A549 (cell line): ENCODE results near the gene EXOC2. TPM values are rescaled to one million over a fixed set of nuclear protein-coding genes. Genes with fewer than 3 reads are reported as not detected.

Experiments used
- ATAC-seq, 2 experiments: fragments of 200-7000 bp in 1 of 2; fragments of >200 bp in 1 of 2; cut with Nextera tagmentation in 1 of 2; cut with Tn5 transposase in 1 of 2; 3 replicates each; pipeline versions ENCODE4 v1.8.0 to v1.9.1; 2018 to 2020; ENCODE audit warnings: mild to moderate bottlenecking in 1 of 2, moderate library complexity in 1 of 2
- CTCF ChIA-PET: fragments of 300-600 bp; sonication (Branson Sonifier 250); formaldehyde crosslinking; extraction: SDS; loops from one replicate; lab custom pipeline; 2021; ENCODE audit warnings: antibody characterized with exemption, inconsistent platforms; lab: Yijun Ruan, JAX
- POLR2A ChIA-PET: fragments of 350-600 bp; formaldehyde crosslinking; extraction: SDS; loops from one replicate; lab custom pipeline; 2021; ENCODE audit warnings: antibody characterized with exemption, inconsistent platforms; lab: Yijun Ruan, JAX
- DNase-seq, 2 experiments: peaks; one replicate each; pipeline versions ENCODE4 v3.0.0 to v3.0.0-alpha.2; 2011 to 2016; ENCODE audit warnings: low read depth in 1 of 2, low spot score in 1 of 2
- FAIRE-seq: peaks from 2 replicates; lab custom pipeline; 2011; peaks lifted over from hg19 to GRCh38; lab: Jason Lieb, UNC
- H3K27ac ChIP-seq, 2 experiments: fragments of >200 bp; sonication (Bioruptor Twin); formaldehyde crosslinking; 3 replicates each; pipeline ENCODE4 v1.5.1; 2016 to 2017
- H3K4me1 ChIP-seq: fragments of >200 bp; sonication (Bioruptor Twin); formaldehyde crosslinking; 3 replicates; pipeline ENCODE4 v1.6.1; 2016
- H3K4me2 ChIP-seq: fragments of >200 bp; sonication (Bioruptor Twin); formaldehyde crosslinking; 3 replicates; pipeline ENCODE4 v1.6.1; 2016
- H3K4me3 ChIP-seq: fragments of >200 bp; sonication (Bioruptor Twin); formaldehyde crosslinking; 3 replicates; pipeline ENCODE4 v1.5.1; 2016
- H3K9me3 ChIP-seq: fragments of >200 bp; sonication (Bioruptor Twin); formaldehyde crosslinking; 3 replicates; pipeline ENCODE4 v1.6.1; 2016
- CHD2 ChIP-seq: fragments of 150-350 bp; IDR thresholded peaks from 2 replicates; pipeline ENCODE4 v1.6.1; 2014; ENCODE audit warnings: low read length; ENCODE audit not compliant: partially characterized antibody
- EHMT2 ChIP-seq: fragments of 200-600 bp; sonication (generic); IDR thresholded peaks from 2 replicates; pipeline ENCODE4 v1.6.1; 2016; ENCODE audit warnings: antibody characterized with exemption, low read depth, mild to moderate bottlenecking, moderate library complexity
- HEYL ChIP-seq: fragments of 250-450 bp; sonication (Bioruptor Pico); IDR thresholded peaks from 2 replicates; pipeline ENCODE4 v1.8.0; 2021; ENCODE audit warnings: mild to moderate bottlenecking, moderate library complexity
- HOXA7 ChIP-seq: fragments of 250-450 bp; sonication (Bioruptor Pico); IDR thresholded peaks from 2 replicates; pipeline ENCODE4 v1.5.0; 2020; ENCODE audit warnings: mild to moderate bottlenecking, moderate library complexity
- HOXB5 ChIP-seq: fragments of 250-450 bp; sonication (Bioruptor Pico); IDR thresholded peaks from 2 replicates; pipeline ENCODE4 v1.5.0; 2020; ENCODE audit warnings: mild to moderate bottlenecking, moderate library complexity
- KDM1A ChIP-seq: fragments of 200-600 bp; sonication (generic); IDR thresholded peaks from 2 replicates; pipeline ENCODE4 v1.6.1; 2016; ENCODE audit warnings: low read depth, mild to moderate bottlenecking
- MAFK ChIP-seq: fragments of 450-650 bp; IDR thresholded peaks from 2 replicates; pipeline ENCODE4 v1.6.1; 2014; ENCODE audit not compliant: partially characterized antibody
- MYC ChIP-seq: IDR thresholded peaks from 2 replicates; pipeline ENCODE4 v1.6.1; 2012; ENCODE audit warnings: mild to moderate bottlenecking, inconsistent platforms, low read length, improper control_type of control experiment, borderline replicate concordance
- NFE2L2 ChIP-seq: fragments of 150-350 bp; conservative IDR thresholded peaks from 2 replicates; pipeline ENCODE4 v1.6.1; 2014; ENCODE audit warnings: low read length
- RNF2 ChIP-seq: fragments of 200-600 bp; sonication (generic); IDR thresholded peaks from 2 replicates; pipeline ENCODE4 v1.6.1; 2016; ENCODE audit warnings: low read depth, mild to moderate bottlenecking, antibody characterized with exemption, moderate library complexity, borderline replicate concordance
- ZC3H11A ChIP-seq: fragments of 450-650 bp; IDR thresholded peaks from 2 replicates; pipeline ENCODE4 v1.6.1; 2014; ENCODE audit warnings: antibody characterized with exemption, mild to moderate bottlenecking
- WGBS: methylation state at CpG from one replicate; pipeline ENCODE4 v1.1.6; 2017; ENCODE audit errors: missing lambda C conversion rate; 5-methylcytosine and 5-hydroxymethylcytosine counted together
- polyA plus RNA-seq, 4 experiments: library from polyadenylated mRNA; depleted of rRNA in 3 of 4; stranded (reverse); fragments of >200 nt; fragmentation: RNase III in 1 of 4; extraction: RNeasy Plus Mini Kit Qiagen cat#74134 plus additional on column Dnase treatment in 1 of 4; gene quantifications; 2 replicates in 3 of 4; 3 replicates in 1 of 4; pipeline ENCODE4 v1.2.3, GENCODE V29; 2011 to 2017
- TF ChIP-seq, protein P1 (sequence below): fragments of 450-650 bp; IDR thresholded peaks from 2 replicates; pipeline ENCODE4 v1.6.1; 2014; ENCODE audit warnings: antibody characterized with exemption
- TF ChIP-seq, protein P2 (sequence below): IDR thresholded peaks from 2 replicates; pipeline ENCODE4 v1.6.1; 2012
- TF ChIP-seq, protein P3 (sequence below): fragments of 250-450 bp; sonication (Bioruptor Pico); IDR thresholded peaks from 2 replicates; pipeline ENCODE4 v1.5.0; 2020; ENCODE audit warnings: low read depth, mild to moderate bottlenecking, moderate library complexity
- TF ChIP-seq, protein P4 (sequence below): fragments of 250-450 bp; sonication (Bioruptor Pico); IDR thresholded peaks from 2 replicates; pipeline ENCODE4 v1.5.0; 2021; ENCODE audit warnings: mild to moderate bottlenecking, moderate library complexity, borderline replicate concordance

The EXOC2 gene
- polyA plus RNA-seq, 2 of the 4 experiments (the other 2 are of a cell fraction), result 13.3 to 22.9 TPM

DNA sequence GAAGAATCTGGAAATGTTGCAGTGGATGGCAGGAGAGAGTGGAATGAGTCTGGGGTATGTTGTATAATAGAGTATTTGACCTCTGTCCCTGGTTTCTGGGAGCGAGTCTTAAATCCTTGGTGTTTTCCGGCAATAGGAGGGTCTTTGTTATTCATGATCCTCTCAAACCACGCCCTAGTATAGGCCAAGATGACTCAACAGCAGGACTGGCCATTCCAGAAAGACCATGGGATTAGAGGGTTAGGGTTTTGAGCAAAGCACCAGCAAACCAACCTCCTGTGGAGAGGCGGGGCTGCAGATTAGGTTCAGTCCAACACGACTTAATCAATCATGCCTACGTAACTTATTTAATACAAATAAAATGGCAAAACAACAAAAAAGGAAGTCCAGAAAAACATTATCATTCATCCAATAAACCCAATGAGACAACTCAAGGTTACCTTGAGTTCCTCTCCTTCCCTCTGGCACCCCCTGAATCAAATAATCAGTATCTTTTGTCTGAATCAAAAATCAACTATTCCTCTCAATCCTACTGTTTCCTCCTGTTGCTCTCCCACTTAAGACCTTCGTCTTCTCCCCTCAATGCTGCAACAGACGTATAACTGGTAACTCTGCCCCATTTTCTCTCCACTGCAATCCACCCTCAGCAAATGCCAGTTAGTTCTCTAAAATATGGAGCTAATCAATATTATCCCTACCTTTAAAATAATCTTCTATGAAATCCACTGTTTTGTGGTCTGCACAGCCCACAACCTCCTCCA, 51.5 kb downstream of the EXOC2 start:
- Histone ChIP-seq H3K4me3 (no peak overlapping the region), H3K27ac (no peak overlapping the region), H3K4me2 (no peak overlapping the region), H3K4me1 (no peaks in the 10 kb centered on the region), H3K9me3 (no peaks in the 10 kb centered on the region)
- FAIRE-seq (no peak), DNase-seq (no peak), ATAC-seq (no peak)
- ChIA-PET POLR2A (no interaction called here), CTCF (interaction anchor here (0.6 kb wide), 1 partner anchor 534 kb away, joined by 3 read pairs; no protein-coding TSS in a partner anchor)
- WGBS, result 90% methylated on average over 7 of the region's 8 CpGs
- TF ChIP-seq EHMT2, result no peak
- TF ChIP-seq KDM1A, result no peak
- TF ChIP-seq, protein P1, sequence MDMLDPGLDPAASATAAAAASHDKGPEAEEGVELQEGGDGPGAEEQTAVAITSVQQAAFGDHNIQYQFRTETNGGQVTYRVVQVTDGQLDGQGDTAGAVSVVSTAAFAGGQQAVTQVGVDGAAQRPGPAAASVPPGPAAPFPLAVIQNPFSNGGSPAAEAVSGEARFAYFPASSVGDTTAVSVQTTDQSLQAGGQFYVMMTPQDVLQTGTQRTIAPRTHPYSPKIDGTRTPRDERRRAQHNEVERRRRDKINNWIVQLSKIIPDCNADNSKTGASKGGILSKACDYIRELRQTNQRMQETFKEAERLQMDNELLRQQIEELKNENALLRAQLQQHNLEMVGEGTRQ, result no peak
- TF ChIP-seq NFE2L2, result no peak
- TF ChIP-seq, protein P2, sequence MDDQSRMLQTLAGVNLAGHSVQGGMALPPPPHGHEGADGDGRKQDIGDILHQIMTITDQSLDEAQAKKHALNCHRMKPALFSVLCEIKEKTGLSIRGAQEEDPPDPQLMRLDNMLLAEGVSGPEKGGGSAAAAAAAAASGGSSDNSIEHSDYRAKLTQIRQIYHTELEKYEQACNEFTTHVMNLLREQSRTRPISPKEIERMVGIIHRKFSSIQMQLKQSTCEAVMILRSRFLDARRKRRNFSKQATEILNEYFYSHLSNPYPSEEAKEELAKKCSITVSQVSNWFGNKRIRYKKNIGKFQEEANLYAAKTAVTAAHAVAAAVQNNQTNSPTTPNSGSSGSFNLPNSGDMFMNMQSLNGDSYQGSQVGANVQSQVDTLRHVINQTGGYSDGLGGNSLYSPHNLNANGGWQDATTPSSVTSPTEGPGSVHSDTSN, result no peak
- TF ChIP-seq CHD2, result no peak

DNA sequence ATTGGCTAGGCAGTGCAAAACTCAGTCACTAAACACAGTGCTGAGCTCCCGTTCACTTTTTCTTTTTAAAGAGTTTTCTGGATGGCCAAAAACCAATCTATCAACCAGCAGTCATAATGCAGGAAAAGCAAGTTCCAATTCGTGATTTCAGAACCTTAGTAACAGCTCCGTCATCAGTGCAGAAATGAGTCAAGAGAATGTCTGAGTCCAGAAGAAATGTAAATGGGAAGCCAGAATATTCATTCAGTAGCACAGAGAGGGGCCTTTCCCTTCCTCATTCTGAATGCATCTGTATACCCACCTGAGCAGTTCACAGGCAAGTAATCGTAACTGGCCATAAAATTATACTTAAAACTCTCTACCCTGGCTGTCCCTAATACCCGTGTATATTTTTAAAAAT, 56.5 kb downstream of the EXOC2 start:
- ATAC-seq (no peak), FAIRE-seq (no peak), DNase-seq (no peak)
- H3K27ac ChIP-seq, result no peak overlapping the region
- no peak overlapping the region for H3K4me3 ChIP-seq
- 70% methylated on average over 5 of the region's 5 CpGs for WGBS
- POLR2A ChIA-PET, result no interaction called here
- TF ChIP-seq HEYL (CRISPR knock-in tag), result no peak
- TF ChIP-seq, protein P3, sequence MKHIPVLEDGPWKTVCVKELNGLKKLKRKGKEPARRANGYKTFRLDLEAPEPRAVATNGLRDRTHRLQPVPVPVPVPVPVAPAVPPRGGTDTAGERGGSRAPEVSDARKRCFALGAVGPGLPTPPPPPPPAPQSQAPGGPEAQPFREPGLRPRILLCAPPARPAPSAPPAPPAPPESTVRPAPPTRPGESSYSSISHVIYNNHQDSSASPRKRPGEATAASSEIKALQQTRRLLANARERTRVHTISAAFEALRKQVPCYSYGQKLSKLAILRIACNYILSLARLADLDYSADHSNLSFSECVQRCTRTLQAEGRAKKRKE (CRISPR knock-in tag), result no peak
- no peak for TF ChIP-seq HOXB5 (CRISPR knock-in tag)
- TF ChIP-seq ZC3H11A, result no peak
- TF ChIP-seq RNF2, result no peak
- no peak for TF ChIP-seq MYC
- TF ChIP-seq, all 56 proteins: peak for 0
- CTCF ChIA-PET, result interaction anchor here (1.3 to 2.1 kb wide), 2 partner anchors 20 to 36 kb away, joined by 4 to 5 read pairs; no protein-coding TSS in a partner anchor
- H3K9me3 ChIP-seq, result no peaks in the 10 kb centered on the region
- no peaks in the 10 kb centered on the region for H3K4me1 ChIP-seq
- no peak overlapping the region for H3K4me2 ChIP-seq

DNA sequence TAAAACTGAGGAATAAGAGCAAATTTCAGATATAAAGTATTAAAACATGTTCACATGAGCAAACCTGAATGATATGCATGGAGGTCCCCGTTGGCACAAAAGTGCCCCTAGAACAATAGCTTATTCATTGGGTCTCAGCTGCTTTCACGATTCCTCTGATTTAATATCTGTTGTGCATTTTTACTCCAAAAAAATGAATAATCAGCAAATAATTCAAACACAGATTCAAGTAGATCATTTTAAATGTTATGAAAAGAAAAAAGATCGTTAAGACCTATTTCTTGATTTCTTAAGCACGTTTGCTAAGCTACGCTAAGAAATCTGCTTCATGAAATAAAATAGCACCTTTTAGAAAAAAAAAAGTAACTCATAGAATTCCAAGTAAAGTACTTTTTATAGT, 57.7 kb downstream of the EXOC2 start:
- no peak for FAIRE-seq
- Histone ChIP-seq H3K4me1 (no peaks in the 10 kb centered on the region), H3K4me3 (no peak overlapping the region)
- CTCF ChIA-PET, result no interaction called here
- 89% methylated on average over 5 of the region's 5 CpGs for WGBS
- TF ChIP-seq HOXA7 (CRISPR knock-in tag), result no peak
- TF ChIP-seq EHMT2, result no peak
- TF ChIP-seq, protein P4, sequence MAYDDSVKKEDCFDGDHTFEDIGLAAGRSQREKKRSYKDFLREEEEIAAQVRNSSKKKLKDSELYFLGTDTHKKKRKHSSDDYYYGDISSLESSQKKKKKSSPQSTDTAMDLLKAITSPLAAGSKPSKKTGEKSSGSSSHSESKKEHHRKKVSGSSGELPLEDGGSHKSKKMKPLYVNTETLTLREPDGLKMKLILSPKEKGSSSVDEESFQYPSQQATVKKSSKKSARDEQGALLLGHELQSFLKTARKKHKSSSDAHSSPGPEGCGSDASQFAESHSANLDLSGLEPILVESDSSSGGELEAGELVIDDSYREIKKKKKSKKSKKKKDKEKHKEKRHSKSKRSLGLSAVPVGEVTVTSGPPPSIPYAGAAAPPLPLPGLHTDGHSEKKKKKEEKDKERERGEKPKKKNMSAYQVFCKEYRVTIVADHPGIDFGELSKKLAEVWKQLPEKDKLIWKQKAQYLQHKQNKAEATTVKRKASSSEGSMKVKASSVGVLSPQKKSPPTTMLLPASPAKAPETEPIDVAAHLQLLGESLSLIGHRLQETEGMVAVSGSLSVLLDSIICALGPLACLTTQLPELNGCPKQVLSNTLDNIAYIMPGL (CRISPR knock-in tag), result no peak
- peak; percentile 79 for TF ChIP-seq MAFK
- TF ChIP-seq, all 56 proteins: peak for 1
- ATAC-seq (no peak), DNase-seq (no peak)
- POLR2A ChIA-PET, result no interaction called here
- Histone ChIP-seq H3K9me3 (no peaks in the 10 kb centered on the region), H3K4me2 (no peak overlapping the region), H3K27ac (no peak overlapping the region)
